ENCODE measurements around the gene FILIP1L.

Gene FILIP1L

GRCh38 chr3:100010087-100010417 lies 104.2 kb downstream of the FILIP1L start:
- no peak for DNase-seq (ENCODE audit: low read depth, low spot score)

DNA sequence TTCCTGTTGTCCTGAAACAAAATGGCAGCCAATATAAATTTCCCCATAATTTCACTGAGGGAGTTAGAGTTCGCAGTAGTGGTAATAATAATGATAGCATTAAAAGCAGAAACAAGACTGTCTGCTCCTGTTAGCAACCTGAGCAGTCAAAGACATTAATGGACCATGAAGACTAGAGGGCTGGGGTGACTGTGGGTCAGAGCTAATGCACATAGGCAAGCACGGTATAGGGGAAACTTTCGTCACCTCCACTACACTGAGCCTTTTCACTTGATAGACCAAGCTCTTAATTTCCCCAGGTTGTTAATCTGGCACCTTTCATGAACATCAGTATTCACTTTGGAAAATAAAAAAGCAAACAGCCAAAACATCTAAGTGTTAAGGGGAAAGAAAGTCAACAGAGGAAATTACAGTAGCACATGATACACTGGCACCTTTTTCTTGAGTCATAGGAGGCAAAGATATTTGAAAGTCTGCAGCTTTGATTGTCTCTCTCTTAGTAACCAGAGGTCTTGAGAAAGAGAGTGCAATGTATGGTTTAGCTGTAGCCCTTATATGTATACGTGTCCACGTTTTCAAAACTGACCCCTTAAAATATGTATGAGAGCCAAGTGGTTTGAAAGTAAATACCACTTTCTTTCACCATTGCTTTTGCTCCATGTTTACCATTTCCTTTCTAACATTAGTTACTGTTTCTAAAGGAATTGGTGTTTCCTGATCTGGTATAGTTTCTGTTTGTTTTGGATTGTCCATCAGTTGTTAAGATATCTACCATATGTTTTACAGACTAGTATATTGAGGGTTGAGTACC lies 104.8 kb downstream of the FILIP1L start:
- DNase-seq (ENCODE audit: low read depth, low spot score) = no peak

- no peak for DNase-seq (ENCODE audit: low read depth, low spot score)
Observed at GRCh38 chr3:100008081-100008698, 106.1 kb downstream of the FILIP1L start.

- DNase-seq (ENCODE audit: low read depth, low spot score) = no peak
Observed at GRCh38 chr3:100007313-100007712, 107.0 kb downstream of the FILIP1L start.

GRCh38 chr3:100006570-100007271 lies 107.6 kb downstream of the FILIP1L start:
- DNase-seq (ENCODE audit: low read depth, low spot score) = no peak

- no peak for DNase-seq (ENCODE audit: low read depth, low spot score)
Observed at GRCh38 chr3:100005665-100006393, 108.5 kb downstream of the FILIP1L start.

- no peak for DNase-seq (ENCODE audit: low read depth, low spot score)
Observed at GRCh38 chr3:100004931-100005330, 109.4 kb downstream of the FILIP1L start.

DNA sequence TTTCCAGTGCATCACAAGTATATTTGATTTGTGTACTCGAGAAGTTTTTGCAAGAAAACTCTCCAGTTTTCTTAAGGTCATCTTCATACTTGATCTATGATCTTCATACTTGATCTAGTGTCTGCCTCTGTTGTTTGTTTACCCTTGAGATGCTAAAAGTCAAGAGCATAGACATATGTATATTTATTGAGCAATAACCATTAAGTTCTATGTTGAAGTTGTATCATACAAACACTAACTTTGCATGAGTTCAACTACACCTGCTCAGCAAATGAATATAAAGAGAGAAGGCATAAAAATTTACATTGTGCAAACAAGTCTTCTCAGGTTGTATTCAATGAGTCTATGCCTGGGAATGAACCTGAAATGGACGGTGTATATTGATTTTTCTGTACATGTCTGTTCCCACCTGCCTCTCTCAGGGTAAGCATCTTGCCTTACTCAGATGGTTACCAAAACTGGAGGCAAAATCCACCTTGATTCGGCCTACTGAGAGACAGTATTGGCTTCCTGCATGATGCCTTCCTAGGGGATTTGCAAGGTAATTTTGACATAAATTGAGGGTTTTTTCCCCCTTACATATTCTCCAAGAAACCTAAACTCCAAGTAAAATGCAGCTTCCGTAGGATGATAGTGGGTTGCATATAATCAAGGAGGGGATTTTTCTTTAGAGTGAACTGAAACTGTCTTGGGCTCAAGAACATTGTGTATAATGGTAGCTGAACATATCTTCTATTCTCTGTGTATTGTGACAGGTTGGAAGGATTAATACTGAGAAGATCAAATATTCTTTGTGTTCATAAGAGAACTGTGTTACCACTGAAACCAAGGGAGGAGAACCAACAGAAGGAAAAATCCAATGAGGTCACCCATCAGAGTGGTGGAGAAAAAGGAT lies 110.4 kb downstream of the FILIP1L start:
- no peak for DNase-seq (ENCODE audit: low read depth, low spot score)

GRCh38 chr3:100002599-100003350 lies 111.5 kb downstream of the FILIP1L start:
- no peak for DNase-seq (ENCODE audit: low read depth, low spot score)

GRCh38 chr3:100001526-100002270 lies 112.6 kb downstream of the FILIP1L start:
- DNase-seq (ENCODE audit: low read depth, low spot score) = no peak

DNA sequence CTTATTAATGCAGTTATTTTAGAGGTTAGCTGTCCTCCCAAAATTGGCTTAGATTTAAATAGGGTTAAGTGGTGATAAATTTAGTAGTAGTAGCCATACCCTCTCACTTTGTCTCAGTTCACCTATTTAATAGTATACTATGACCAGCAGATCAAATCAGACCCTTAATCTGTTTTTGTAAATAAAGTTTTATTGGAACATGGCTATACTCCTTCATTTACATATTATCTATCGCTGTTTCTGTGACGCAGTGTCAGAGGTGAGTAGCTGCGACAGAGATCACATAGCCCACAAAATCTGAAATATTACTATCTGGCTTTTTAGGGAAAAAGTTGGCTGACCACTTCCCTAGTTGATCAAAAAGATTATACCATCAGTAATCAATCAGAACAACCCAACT lies 113.2 kb downstream of the FILIP1L start:
- no peak for DNase-seq (ENCODE audit: low read depth, low spot score)

GRCh38 chr3:99999536-99999935 lies 114.8 kb downstream of the FILIP1L start:
- no peak for DNase-seq (ENCODE audit: low read depth, low spot score)

DNA sequence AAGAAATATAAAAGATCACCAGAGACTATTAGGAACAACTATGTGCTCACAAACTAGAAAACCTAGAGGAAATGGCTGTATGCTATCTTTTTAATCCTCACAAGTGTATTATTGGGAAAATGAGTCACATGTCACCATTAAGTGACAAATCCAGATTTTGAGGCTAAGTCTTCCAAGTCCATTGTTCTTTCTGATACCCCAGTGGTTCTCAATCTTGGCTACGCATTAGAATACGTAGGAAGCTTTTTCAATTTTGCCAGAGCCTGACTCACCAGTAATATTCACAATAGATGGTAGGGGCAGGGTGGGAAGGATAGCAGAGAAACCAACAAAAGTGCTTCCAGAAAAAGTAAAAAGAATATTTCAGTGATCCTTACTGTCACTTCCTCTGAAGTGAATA lies 117.0 kb downstream of the FILIP1L start:
- no peak for DNase-seq (ENCODE audit: low read depth, low spot score)

GRCh38 chr3:99990179-99990578 lies 124.1 kb downstream of the FILIP1L start:
- no peak for DNase-seq (ENCODE audit: low read depth, low spot score)

DNA sequence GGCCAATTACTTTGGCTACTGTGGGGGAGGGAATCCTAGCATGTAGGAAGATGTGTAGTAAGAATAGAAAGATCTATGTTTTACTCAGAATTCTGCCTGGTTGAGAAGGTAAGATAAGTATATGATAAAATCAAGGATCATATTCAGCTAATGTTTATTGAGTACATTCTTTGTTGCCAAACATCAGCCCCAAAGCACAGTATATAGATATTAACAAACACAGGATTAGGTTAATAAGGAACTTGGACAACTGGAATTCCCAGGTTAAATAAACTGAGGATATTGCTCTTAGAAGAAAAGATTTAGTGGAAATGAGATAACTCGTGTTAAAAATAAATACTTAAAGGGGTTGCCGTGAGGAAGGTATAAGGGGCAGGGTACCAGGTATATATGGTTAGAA lies 129.6 kb downstream of the FILIP1L start:
- DNase-seq (ENCODE audit: low read depth, low spot score) = no peak

DNA sequence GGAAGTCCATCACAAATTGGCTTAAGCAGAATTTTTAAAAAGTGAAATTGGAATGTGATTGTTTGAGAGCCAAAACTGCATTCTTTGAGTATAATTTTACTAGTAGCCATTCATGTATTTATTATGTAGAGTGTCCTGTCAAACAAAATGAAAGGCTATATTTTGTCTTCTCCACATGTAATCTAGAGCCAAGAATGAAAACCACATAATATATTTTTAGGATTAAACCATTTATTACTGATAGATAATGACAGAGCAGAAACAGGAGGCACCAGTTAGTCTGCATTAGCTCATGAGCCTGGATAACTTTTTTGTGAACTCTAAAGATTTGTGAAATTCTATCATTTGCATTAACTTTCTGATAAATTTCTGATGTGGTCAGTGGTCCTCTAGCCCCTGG lies 130.2 kb downstream of the FILIP1L start:
- no peak for DNase-seq (ENCODE audit: low read depth, low spot score)

DNA sequence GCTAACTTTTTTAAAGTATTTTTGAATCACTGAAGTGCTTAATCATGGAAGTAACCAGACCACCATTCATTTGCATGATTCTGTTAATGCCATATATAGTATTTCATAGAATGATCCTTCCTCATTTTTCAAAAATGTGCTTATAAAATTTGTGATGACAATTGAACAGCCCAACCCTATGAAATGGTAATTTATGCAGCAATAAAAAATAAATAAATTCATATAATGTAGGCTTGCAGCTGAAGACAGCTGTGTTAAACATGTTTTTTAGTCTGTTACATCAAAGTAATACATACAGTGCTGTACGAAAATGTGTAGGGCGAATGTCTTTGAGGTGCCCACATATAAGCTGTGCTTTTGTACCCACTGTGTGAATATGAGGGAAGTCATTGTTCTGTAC lies 131.7 kb downstream of the FILIP1L start:
- no peak for DNase-seq (ENCODE audit: low read depth, low spot score)

GRCh38 chr3:99981138-99981537 lies 133.2 kb downstream of the FILIP1L start:
- no peak for DNase-seq (ENCODE audit: low read depth, low spot score)

DNA sequence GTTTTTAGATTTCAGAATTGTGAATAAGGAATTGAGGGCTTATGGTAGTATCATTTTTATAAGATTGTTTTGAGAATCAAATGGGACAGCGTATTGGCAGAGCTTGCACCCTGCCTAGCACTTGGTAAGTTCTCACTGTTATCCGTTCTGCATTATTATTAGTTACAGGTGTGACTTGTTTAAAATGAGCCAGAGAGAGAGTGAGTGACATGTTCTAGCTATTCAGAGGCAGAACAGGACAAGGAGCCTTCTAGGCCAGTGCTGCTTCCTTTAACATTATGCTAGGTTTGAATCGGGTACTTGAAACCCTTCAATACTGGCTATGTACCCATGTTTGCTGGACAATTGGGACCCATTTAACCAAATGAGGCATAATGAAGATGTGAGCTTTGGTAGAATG lies 133.7 kb downstream of the FILIP1L start:
- no peak for DNase-seq (ENCODE audit: low read depth, low spot score)

DNA sequence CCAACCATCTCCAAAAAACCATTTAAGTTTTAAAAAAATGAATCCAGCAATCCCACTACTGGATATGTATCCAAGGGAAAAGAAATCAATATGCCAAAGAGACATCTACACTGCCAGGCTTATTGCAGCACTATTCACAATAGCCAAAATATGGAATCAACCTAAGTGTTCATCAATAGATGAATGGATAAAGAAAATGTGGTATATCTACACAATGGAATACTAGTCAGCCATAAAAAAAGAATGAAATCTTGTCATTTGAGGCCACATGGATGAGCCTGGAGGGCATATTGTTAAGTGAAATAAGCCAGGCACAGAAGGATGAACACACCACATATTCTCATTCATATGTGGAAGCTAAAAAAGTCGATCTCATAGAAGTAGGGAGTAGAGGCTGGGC lies 136.1 kb downstream of the FILIP1L start:
- no peak for DNase-seq (ENCODE audit: low read depth, low spot score)
